ENCODE data around the gene CCDC57.
"Not testable (repeated sequence)": the region's sequence is repeated elsewhere in the genome, so short reads cannot be mapped to it uniquely, and the experiment has no call there.

Gene CCDC57

DNA sequence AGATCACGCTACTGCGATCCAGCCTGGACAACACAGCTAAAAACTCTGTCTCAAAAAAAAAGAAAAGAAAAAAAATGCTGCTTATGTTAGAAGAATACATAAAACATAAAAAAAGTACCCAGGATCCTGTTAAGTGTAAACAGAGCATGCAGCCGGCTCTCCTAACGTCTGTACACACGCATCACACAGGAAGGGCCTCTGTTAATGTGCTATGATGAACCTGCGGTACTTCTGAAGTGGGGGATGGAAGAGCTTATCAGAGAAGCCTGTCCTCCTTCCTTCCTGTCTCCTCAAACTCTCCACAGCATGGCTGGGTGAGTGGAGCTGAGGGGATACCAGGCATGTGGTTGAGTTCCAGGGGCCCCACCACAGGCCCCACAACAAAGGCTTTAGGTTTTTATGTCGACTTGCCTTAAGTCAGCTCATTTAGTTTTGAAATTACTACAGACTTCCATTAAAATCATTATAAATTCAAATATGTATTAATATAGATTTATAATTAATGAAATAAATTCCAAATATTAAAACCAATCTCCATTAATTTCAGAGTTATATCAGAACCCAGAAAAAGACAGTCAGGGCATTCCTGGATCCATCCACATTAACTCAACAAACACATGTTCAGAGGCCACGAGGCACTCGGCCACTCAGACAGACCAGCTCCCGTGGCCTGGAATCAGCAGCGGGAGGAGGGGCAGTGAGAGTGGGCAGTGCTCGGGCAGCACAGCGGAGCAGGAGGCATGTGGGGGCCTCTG is 11.7 kb downstream of the CCDC57 start:
- DNase-seq, result peak; percentile 60

- no peak for DNase-seq
Measured at GRCh38 chr17:82200135-82200534, 12.5 kb downstream of the CCDC57 start.

DNA sequence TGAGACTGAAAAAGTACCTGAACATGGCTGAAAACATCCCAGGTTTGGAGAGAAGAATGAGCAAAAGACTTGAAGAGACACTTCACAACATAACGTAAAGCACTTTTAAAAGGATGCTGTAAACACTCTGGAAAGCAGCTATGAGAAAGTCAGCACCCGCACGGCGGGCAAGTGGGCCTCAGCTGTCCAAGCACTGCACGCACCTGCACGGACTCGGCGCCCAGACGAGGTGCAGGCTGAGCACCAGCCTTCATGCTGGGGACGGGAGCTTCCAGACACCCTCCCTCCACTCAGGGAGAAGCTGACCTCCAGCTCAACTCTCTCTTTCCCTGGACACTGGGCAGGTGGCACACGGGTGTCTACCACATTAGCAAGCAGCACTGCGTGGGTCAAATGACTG is 13.1 kb downstream of the CCDC57 start:
- DNase-seq, result no peak

DNA sequence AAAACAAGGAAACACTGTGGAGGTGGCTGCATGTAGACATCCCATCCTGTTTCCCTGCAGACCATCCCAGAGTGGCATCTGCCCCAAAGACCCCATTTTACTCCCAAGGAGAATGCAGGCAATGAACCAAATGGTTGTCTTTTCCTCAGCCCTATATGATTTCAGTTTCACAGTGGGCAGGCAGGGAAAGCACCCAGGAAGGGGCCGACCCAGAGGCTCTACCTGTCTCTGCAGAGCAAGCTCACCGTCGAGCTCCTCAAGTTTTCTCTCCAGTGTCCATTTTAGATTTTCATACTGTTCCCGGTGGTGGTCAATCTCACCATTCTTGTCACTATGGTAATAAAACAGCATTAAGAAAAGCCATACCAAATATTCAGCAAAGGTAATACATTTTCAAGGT is 14.6 kb downstream of the CCDC57 start:
- no peak for DNase-seq

DNA sequence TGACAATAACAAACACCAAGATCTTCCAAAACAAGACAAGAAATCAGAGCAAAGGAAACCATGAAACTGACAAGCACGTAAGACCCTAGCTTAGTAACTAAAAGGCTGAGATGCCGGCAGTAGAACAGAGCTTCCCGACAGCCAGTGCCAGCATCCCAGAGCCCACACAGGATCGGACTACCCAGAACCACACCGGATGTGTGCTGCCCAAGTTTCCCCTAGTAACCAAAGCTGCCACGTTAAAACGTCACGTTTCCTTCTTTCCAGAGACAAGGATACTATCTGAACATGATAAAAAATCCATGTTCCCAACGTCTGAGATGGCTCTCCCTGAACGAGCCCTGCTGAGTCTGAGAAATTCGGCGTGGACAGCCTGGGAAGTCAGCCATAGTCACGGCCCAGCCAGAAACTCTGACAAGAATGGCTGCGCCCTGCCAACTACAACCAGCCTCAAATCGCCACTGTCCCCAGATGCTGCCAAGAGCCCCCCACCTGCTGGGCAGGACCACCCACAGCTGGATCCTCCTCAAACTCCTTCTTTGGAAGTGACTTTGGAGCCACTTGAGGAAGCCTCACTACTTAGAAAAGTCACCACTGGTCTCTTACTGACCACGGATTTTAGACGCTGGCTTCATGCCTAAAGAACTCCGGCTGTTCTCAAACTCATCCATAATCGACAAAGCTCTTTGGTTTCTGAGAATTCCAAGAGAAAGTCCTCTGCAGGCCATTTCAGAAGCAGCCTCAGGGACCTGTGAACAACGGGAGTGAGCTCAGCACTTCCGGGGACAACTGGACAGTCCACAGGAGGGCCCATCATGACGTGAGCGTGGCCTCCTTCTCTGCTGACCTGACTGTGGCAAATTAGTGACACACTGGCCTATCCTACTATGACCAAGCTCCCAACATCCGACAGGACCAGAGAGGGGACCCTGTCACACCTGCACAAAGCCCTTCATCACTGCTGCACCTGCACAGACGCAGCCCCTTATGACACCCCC is 16.7 kb downstream of the CCDC57 start:
- DNase-seq, result no peak

- DNase-seq, result no peak
Measured at GRCh38 chr17:82194765-82195164, 17.9 kb downstream of the CCDC57 start.

GRCh38 chr17:82193520-82194220 is 19.0 kb downstream of the CCDC57 start:
- no peak for DNase-seq

- not testable (repeated sequence) for DNase-seq
Measured at GRCh38 chr17:82193050-82193449, 19.6 kb downstream of the CCDC57 start.

DNA sequence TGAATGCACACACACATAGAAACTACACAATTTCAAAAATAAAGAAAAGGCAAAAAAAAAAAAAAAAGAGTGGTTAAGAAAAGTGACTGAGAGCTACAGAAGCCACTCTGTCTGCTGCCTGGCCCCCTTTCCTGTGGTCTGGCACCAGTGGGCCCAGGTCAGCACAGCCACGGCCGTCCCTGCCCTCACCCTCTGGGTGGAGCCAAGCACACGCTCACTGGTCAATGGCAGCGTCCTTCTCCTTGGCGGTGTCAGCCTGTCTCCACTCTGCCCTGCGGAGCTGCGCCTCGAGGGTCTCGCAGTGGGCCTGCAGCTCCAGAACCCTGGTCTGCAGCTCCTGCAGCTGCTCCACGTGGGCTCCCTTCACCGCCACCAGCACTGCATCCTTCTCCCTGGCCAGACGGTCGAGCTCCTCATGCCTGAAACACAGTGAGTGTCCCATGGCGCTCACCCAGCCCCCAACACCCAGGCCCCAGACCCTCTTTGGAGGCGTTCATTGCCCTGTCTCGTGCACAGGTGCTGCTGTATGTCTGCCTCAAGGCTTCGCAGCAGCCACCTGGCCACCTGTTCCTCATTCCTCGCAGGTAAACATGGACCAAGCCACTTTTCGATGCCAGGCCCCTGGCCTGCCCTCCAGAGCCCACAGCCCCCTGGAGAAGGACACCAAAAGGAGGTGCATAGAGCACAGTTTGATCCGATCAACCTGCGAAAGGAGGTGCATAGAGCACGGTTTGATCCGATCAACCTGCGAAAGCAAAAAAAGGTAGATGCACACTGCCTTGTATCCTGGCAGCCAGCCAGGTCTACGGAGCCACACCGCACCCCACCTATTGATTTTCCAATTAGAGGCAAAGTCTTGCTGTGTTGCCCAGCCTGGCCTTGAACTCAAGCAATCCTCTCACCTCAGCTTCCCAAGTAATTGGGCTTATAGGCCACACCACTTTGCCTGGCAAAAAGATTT is 24.4 kb downstream of the CCDC57 start:
- no peak for DNase-seq

DNA sequence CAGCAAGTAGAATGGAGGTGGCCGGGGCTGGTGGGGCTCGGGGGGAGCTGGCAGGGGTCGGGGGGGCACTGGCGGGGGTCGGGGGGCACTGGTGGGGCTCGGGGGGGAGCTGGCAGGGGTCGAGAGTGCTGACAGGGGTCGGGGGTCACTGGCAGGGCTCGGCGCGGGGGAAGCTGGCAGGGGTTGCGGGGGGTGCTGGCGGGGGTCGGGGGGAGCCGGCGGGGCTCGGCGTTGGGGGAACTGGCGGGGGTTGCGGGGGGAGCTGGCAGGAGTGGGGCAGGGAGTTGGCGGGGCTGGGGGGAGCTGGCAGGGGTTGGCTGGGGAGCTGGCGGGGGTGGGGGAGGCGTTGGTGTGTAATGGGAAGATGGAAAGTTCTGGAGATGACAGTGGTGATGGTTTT is 25.1 kb downstream of the CCDC57 start:
- no peak for DNase-seq

- DNase-seq, result no peak
Measured at GRCh38 chr17:82186221-82186620, 26.4 kb downstream of the CCDC57 start.

DNA sequence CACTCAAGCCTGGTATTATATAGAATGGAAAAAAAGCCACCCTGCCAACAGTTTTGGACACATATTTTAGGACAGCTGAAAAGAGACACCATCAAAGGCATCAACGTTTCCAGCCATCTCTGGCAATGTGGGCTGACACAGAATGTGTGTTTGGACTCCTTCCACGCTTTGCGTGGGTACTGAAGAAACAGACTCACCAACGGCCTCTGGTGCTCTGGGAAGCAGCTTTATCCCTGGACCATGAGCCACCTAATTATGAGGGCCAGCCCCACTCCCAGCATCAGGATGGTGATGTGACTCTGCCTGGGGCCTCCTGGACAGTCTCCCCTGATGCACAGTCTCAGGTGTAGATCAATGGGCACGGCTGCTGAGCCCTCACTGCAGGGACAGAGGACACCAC is 27.9 kb downstream of the CCDC57 start:
- no peak for DNase-seq

- no peak for DNase-seq
Measured at GRCh38 chr17:82180776-82181528, 31.7 kb downstream of the CCDC57 start.

GRCh38 chr17:82179946-82180475 is 32.6 kb downstream of the CCDC57 start:
- no peak for DNase-seq

- no peak for DNase-seq
Measured at GRCh38 chr17:82179412-82179811, 33.2 kb downstream of the CCDC57 start.

GRCh38 chr17:82178499-82179261 is 34.0 kb downstream of the CCDC57 start:
- no peak for DNase-seq

- no peak for DNase-seq
Measured at GRCh38 chr17:82177761-82178498, 34.7 kb downstream of the CCDC57 start.

GRCh38 chr17:82177276-82177675 is 35.4 kb downstream of the CCDC57 start:
- DNase-seq, result no peak

GRCh38 chr17:82175951-82176350 is 36.7 kb downstream of the CCDC57 start:
- DNase-seq, result no peak

GRCh38 chr17:82175201-82175600 is 37.4 kb downstream of the CCDC57 start:
- no peak for DNase-seq

All from DMS153 (cell line).